Astrocyte (in vitro differentiated cells and primary cell): ENCODE measurements around the gene RWDD3. TPM values are rescaled to one million over a fixed set of nuclear protein-coding genes. Genes with fewer than 3 reads are reported as not detected.

Experiments used
- DNase-seq: peaks from one replicate; pipeline ENCODE4 v3.0.0-alpha.2; 2010; ENCODE audit warnings: low read depth
- FAIRE-seq: peaks from 2 replicates; lab custom pipeline; 2011; peaks lifted over from hg19 to GRCh38; lab: Jason Lieb, UNC
- H2AFZ ChIP-seq: 2 replicates; pipeline ENCODE4 v1.6.0; 2012; ENCODE audit warnings: low read depth, low read length, inconsistent platforms
- H3K27ac ChIP-seq: 2 replicates; pipeline ENCODE4 v1.5.1; 2011; ENCODE audit warnings: low read depth, low read length, inconsistent platforms
- H3K27me3 ChIP-seq: 2 replicates; pipeline ENCODE4 v1.6.0; 2011; ENCODE audit warnings: low read length, inconsistent platforms; ENCODE audit not compliant: insufficient read depth
- H3K36me3 ChIP-seq: 2 replicates; pipeline ENCODE4 v1.5.1; 2011; ENCODE audit warnings: low read length, inconsistent platforms; ENCODE audit not compliant: insufficient read depth
- H3K4me1 ChIP-seq: 2 replicates; pipeline ENCODE4 v1.5.1; 2011; ENCODE audit warnings: low read length, inconsistent platforms; ENCODE audit not compliant: insufficient read depth
- H3K4me2 ChIP-seq: 2 replicates; pipeline ENCODE4 v1.6.0; 2012; ENCODE audit warnings: low read length, inconsistent platforms
- H3K4me3 ChIP-seq: 2 replicates; pipeline ENCODE4 v1.5.1; 2011; ENCODE audit warnings: low read depth, mild to moderate bottlenecking, low read length, inconsistent platforms; ENCODE audit not compliant: insufficient read depth
- H3K79me2 ChIP-seq: 2 replicates; pipeline ENCODE4 v1.6.0; 2012; ENCODE audit warnings: mild to moderate bottlenecking, low read length, inconsistent platforms; ENCODE audit not compliant: insufficient read depth
- H3K9ac ChIP-seq: 2 replicates; pipeline ENCODE4 v1.6.0; 2012; ENCODE audit warnings: mild to moderate bottlenecking, low read length, inconsistent platforms
- H3K9me3 ChIP-seq: 2 replicates; pipeline ENCODE4 v1.5.1; 2012; ENCODE audit warnings: low read depth, mild to moderate bottlenecking, low read length, inconsistent platforms; ENCODE audit not compliant: insufficient read depth
- H4K20me1 ChIP-seq: 2 replicates; pipeline ENCODE4 v1.6.0; 2012; ENCODE audit warnings: low read length, inconsistent platforms; ENCODE audit not compliant: insufficient read depth
- H3K27ac Mint-ChIP-seq: one replicate; pipeline ENCODE4 v1.8.0; 2021; ENCODE audit warnings: mild to moderate bottlenecking, mixed read lengths; ENCODE audit not compliant: unreplicated experiment
- H3K27me3 Mint-ChIP-seq: one replicate; pipeline ENCODE4 v1.8.0; 2021; ENCODE audit warnings: low read depth, mixed read lengths; ENCODE audit not compliant: unreplicated experiment
- H3K36me3 Mint-ChIP-seq: one replicate; pipeline ENCODE4 v1.8.0; 2021; ENCODE audit warnings: low read depth, mixed read lengths; ENCODE audit not compliant: unreplicated experiment
- H3K4me1 Mint-ChIP-seq: one replicate; pipeline ENCODE4 v1.8.0; 2021; ENCODE audit warnings: low read depth, mixed read lengths; ENCODE audit not compliant: unreplicated experiment
- H3K4me3 Mint-ChIP-seq: one replicate; pipeline ENCODE4 v1.8.0; 2021; ENCODE audit warnings: mild to moderate bottlenecking, moderate library complexity, mixed read lengths; ENCODE audit not compliant: unreplicated experiment
- H3K9me3 Mint-ChIP-seq: one replicate; pipeline ENCODE4 v1.8.0; 2021; ENCODE audit warnings: mild to moderate bottlenecking, mixed read lengths; ENCODE audit not compliant: unreplicated experiment
- CTCF ChIP-seq: IDR thresholded peaks from 2 replicates; pipeline ENCODE4 v1.5.1; 2011; ENCODE audit warnings: low read depth, mild to moderate bottlenecking, inconsistent platforms, low read length, moderate library complexity; ENCODE audit not compliant: insufficient read depth
- EZH2 ChIP-seq: IDR thresholded peaks from 2 replicates; pipeline ENCODE4 v1.6.1; 2012; ENCODE audit warnings: mild to moderate bottlenecking, low read length, inconsistent platforms; ENCODE audit not compliant: insufficient read depth
- total RNA-seq: library from RNA; stranded (reverse); gene quantifications from 2 replicates; pipeline ENCODE4 v1.2.1, GENCODE V29; 2021

The RWDD3 gene
- total RNA-seq, 1 donor from 2014 or later = 20.0 TPM

- Histone ChIP-seq H3K9ac (no peak overlapping the region), H3K36me3 (no peaks in the 10 kb centered on the region), H3K27ac (no peak overlapping the region), H3K4me2 (no peak overlapping the region), H3K4me3 (no peak overlapping the region), H3K4me1 (no peaks in the 10 kb centered on the region), H2AFZ (no peak overlapping the region), H3K9me3 (no peaks in the 10 kb centered on the region), H4K20me1 (no peaks in the 10 kb centered on the region), H3K79me2 (no peaks in the 10 kb centered on the region), H3K27me3 (no peaks in the 10 kb centered on the region)
- TF ChIP-seq CTCF (no peak), EZH2 (no peak)
- no peak for DNase-seq
- peaks cover 11% of the 10 kb centered on the region for H3K4me1 Mint-ChIP-seq
- H3K27me3 Mint-ChIP-seq = no peaks in the 10 kb centered on the region
- H3K27ac Mint-ChIP-seq = no peak overlapping the region
- FAIRE-seq = no peak
- no peaks in the 10 kb centered on the region for H3K36me3 Mint-ChIP-seq
- no peaks in the 10 kb centered on the region for H3K9me3 Mint-ChIP-seq
- H3K4me3 Mint-ChIP-seq = no peak overlapping the region
Observed at GRCh38 chr1:95195046-95195445, 39.0 kb upstream of the RWDD3 start.

GRCh38 chr1:95196017-95196416, 38.0 kb upstream of the RWDD3 start:
- Histone ChIP-seq H3K9ac (no peak overlapping the region), H3K4me2 (no peak overlapping the region), H3K27ac (no peak overlapping the region), H3K27me3 (no peaks in the 10 kb centered on the region), H3K4me3 (no peak overlapping the region), H3K9me3 (no peaks in the 10 kb centered on the region), H3K79me2 (no peaks in the 10 kb centered on the region), H3K4me1 (no peaks in the 10 kb centered on the region), H4K20me1 (no peaks in the 10 kb centered on the region), H3K36me3 (no peaks in the 10 kb centered on the region), H2AFZ (no peak overlapping the region)
- H3K4me1 Mint-ChIP-seq = peaks cover 11% of the 10 kb centered on the region
- H3K27me3 Mint-ChIP-seq = no peaks in the 10 kb centered on the region
- H3K9me3 Mint-ChIP-seq = no peaks in the 10 kb centered on the region
- H3K27ac Mint-ChIP-seq = no peak overlapping the region
- DNase-seq (no peak), FAIRE-seq (no peak)
- H3K4me3 Mint-ChIP-seq = no peak overlapping the region
- no peak for TF ChIP-seq EZH2
- TF ChIP-seq CTCF = no peak
- no peaks in the 10 kb centered on the region for H3K36me3 Mint-ChIP-seq

GRCh38 chr1:95197616-95198252, 36.3 kb upstream of the RWDD3 start:
- H3K4me3 Mint-ChIP-seq = no peak overlapping the region
- H3K27me3 Mint-ChIP-seq = no peaks in the 10 kb centered on the region
- no peaks in the 10 kb centered on the region for H3K9me3 ChIP-seq
- H3K4me1 ChIP-seq = no peaks in the 10 kb centered on the region
- no peaks in the 10 kb centered on the region for H3K9me3 Mint-ChIP-seq
- no peaks in the 10 kb centered on the region for H3K27me3 ChIP-seq
- H3K4me3 ChIP-seq = no peak overlapping the region
- H3K36me3 ChIP-seq = no peaks in the 10 kb centered on the region
- DNase-seq = peak; percentile 84
- H3K9ac ChIP-seq = no peak overlapping the region
- no peak for FAIRE-seq
- no peak for TF ChIP-seq EZH2
- no peak for TF ChIP-seq CTCF
- no peak overlapping the region for H2AFZ ChIP-seq
- no peaks in the 10 kb centered on the region for H3K36me3 Mint-ChIP-seq
- no peak overlapping the region for H3K27ac ChIP-seq
- no peaks in the 10 kb centered on the region for H4K20me1 ChIP-seq
- peaks cover 11% of the 10 kb centered on the region for H3K4me1 Mint-ChIP-seq
- H3K4me2 ChIP-seq = no peak overlapping the region
- H3K79me2 ChIP-seq = no peaks in the 10 kb centered on the region
- no peak overlapping the region for H3K27ac Mint-ChIP-seq
